ENCODE measurements around the gene WFDC1. TPM values are rescaled to one million over a fixed set of nuclear protein-coding genes. Genes with fewer than 3 reads are reported as not detected.

WFDC1 gene
- total RNA-seq, 3 donors from 2014 or later: 0.16 to 3.3 (median 1.3) TPM

DNA sequence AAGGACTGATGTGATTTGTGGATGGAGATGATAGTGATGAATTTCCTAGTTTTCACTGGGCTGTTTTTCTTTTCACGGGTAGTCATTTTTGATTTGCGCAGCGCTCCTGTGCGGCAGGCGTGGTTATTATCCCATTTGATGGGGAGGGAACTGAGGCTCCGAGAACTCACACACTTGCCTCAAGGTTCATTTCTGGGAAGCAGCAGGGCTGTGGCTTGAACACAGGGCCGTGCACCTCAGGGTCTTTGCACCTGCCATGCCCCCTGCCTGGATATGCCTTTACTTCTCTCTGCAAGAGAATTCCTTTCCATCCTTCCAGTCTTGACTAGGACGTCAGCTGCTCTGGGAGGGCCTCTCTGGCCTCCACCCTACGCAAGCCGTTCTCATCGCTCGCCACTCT is 16.3 kb upstream of the WFDC1 start:
- intact Hi-C loops (cut with DNase I; ENCODE audit: low total_unique reads): loop anchor here (10.0 kb wide), 1 partner anchor 206 kb away; no protein-coding TSS in a partner anchor

DNA sequence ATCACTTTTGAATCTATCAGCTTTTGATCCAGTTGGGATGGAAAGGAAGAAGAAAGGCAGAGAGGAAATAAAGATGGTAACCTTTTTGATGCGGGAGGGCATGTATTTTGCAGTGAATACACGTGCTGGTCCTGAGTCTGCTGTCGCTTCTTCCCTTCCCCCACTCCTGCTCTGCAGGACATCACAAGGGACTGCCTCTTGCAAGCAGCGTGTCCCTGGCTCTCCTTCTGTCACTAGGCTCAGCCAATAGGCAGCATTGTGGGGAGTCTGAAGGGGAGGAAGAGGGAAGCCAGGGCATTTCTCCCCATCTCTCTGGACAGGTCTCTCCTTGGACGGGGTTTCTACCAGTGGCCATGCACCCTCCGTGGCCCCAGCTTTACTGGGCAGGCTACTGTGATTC is 15.7 kb upstream of the WFDC1 start:
- Histone ChIP-seq H3K36me3 (no peaks in the 10 kb centered on the region), H3K4me3 (no peak overlapping the region), H3K4me1 (no peaks in the 10 kb centered on the region), H3K27me3 (no peaks in the 10 kb centered on the region), H3K27ac (no peak overlapping the region), H3K9me3 (no peaks in the 10 kb centered on the region)
- intact Hi-C loops (cut with DNase I; ENCODE audit: low total_unique reads): loop anchor here (10.0 kb wide), 1 partner anchor 206 kb away; no protein-coding TSS in a partner anchor
- no peak for TF ChIP-seq CTCF (IDR thresholded peaks at IDR 0.05)
- no peak for TF ChIP-seq POLR2A (IDR thresholded peaks at IDR 0.05)
- TF ChIP-seq POLR2AphosphoS5 (IDR thresholded peaks at IDR 0.05): no peak
- DNase-seq (ENCODE audit: low spot score in 2 of 2): no peak

More for the DNA sequence above, 16.3 kb upstream of the WFDC1 start:
- Histone ChIP-seq H3K9me3 (no peaks in the 10 kb centered on the region), H3K27me3 (no peaks in the 10 kb centered on the region), H3K36me3 (no peaks in the 10 kb centered on the region), H3K4me1 (no peaks in the 10 kb centered on the region), H3K4me3 (no peak overlapping the region), H3K27ac (no peak overlapping the region)
- no peak for DNase-seq (ENCODE audit: low spot score in 2 of 2)
- TF ChIP-seq POLR2A (IDR thresholded peaks at IDR 0.05): no peak

- H3K36me3 ChIP-seq: no peaks in the 10 kb centered on the region
- TF ChIP-seq CTCF (IDR thresholded peaks at IDR 0.05) (no peak), POLR2A (IDR thresholded peaks at IDR 0.05) (no peak), POLR2AphosphoS5 (IDR thresholded peaks at IDR 0.05) (no peak)
- H3K27me3 ChIP-seq: no peaks in the 10 kb centered on the region
- no peak overlapping the region for H3K27ac ChIP-seq
- no peaks in the 10 kb centered on the region for H3K4me1 ChIP-seq
- H3K9me3 ChIP-seq: no peaks in the 10 kb centered on the region
- intact Hi-C loops (cut with DNase I; ENCODE audit: low total_unique reads): loop anchor here (10.0 kb wide), 1 partner anchor 205 kb away; no protein-coding TSS in a partner anchor
- H3K4me3 ChIP-seq: no peak overlapping the region
- DNase-seq (ENCODE audit: low spot score in 2 of 2): no peak
Observed at GRCh38 chr16:84279881-84280280, 14.8 kb upstream of the WFDC1 start.

- Histone ChIP-seq H3K4me1 (no peaks in the 10 kb centered on the region), H3K36me3 (no peaks in the 10 kb centered on the region), H3K9me3 (no peaks in the 10 kb centered on the region), H3K4me3 (no peak overlapping the region), H3K27me3 (no peaks in the 10 kb centered on the region), H3K27ac (no peak overlapping the region)
- intact Hi-C loops (cut with DNase I; ENCODE audit: low total_unique reads): no loop called here
- DNase-seq (ENCODE audit: low spot score in 2 of 2): no peak
- TF ChIP-seq POLR2AphosphoS5 (IDR thresholded peaks at IDR 0.05) (no peak), CTCF (IDR thresholded peaks at IDR 0.05) (no peak), POLR2A (IDR thresholded peaks at IDR 0.05) (no peak)
Observed at GRCh38 chr16:84281074-84281473, 13.6 kb upstream of the WFDC1 start.

DNA sequence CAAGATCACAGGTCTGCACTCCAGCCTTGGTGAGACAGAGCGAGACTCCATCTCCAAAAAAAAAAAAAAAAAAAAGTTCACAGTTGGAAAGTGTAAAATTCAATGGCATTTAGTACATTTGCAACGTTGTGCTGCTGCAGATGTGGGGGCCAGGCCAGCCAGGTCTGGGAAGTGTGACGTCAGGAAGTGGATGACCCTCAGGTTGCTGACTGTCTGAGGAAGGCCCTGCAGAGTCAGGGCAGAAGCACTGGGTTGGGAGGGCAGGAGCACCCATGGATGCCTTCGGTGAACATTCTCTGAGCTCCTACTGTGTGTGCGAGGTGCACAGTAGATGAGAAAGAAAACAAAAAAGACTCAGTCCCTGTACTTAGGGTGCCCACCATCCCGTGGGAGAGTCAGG is 12.1 kb upstream of the WFDC1 start:
- intact Hi-C loops (cut with DNase I; ENCODE audit: low total_unique reads): no loop called here
- H3K27me3 ChIP-seq: no peaks in the 10 kb centered on the region
- TF ChIP-seq CTCF (IDR thresholded peaks at IDR 0.05): no peak
- no peak for TF ChIP-seq POLR2A (IDR thresholded peaks at IDR 0.05)
- TF ChIP-seq POLR2AphosphoS5 (IDR thresholded peaks at IDR 0.05): no peak
- H3K36me3 ChIP-seq: no peaks in the 10 kb centered on the region
- no peak overlapping the region for H3K27ac ChIP-seq
- H3K4me3 ChIP-seq: no peak overlapping the region
- DNase-seq (ENCODE audit: low spot score in 2 of 2): no peak
- no peaks in the 10 kb centered on the region for H3K9me3 ChIP-seq
- no peaks in the 10 kb centered on the region for H3K4me1 ChIP-seq
